Activated CD8-positive, alpha-beta memory T cell treated with anti-CD3 and anti-CD28 coated beads, Interleukin-2, amount 50 U/mL, for 48 hours (primary cell): Measurements from ENCODE around the gene LMBR1L.
"Not testable (repeated sequence)": the region's sequence is repeated elsewhere in the genome, so short reads cannot be mapped to it uniquely, and the experiment has no call there.

Source experiments
- DNase-seq: peaks from one replicate; pipeline ENCODE4 v3.0.0-alpha.2; 2020

The LMBR1L gene

GRCh38 chr12:49084438-49084837 lies 26.2 kb downstream of the LMBR1L start:
- DNase-seq, result no peak

- DNase-seq, result no peak
These were observed 30.9 kb downstream of the LMBR1L start for GRCh38 chr12:49079793-49080192.

GRCh38 chr12:49070971-49071370 lies 39.7 kb downstream of the LMBR1L start:
- no peak for DNase-seq

GRCh38 chr12:49069507-49070346 lies 40.9 kb downstream of the LMBR1L start, which contains the start of gene RHEBL1:
Gene RHEBL1 (minus strand): TSS chr12:49069979. CDS start chr12:49069785, 194 bp downstream.
- peak; percentile 99 for DNase-seq

GRCh38 chr12:49068879-49069506 lies 41.7 kb downstream of the LMBR1L start:
- peak; percentile 61 for DNase-seq

- DNase-seq, result no peak
These were observed 44.5 kb downstream of the LMBR1L start for GRCh38 chr12:49066120-49066519.

- no peak for DNase-seq
These were observed 45.9 kb downstream of the LMBR1L start for GRCh38 chr12:49064767-49065152.

- DNase-seq, result not testable (repeated sequence)
These were observed 48.7 kb downstream of the LMBR1L start for GRCh38 chr12:49061916-49062315.

GRCh38 chr12:49061157-49061650 lies 49.4 kb downstream of the LMBR1L start:
- DNase-seq, result no peak

- peak; percentile 92 for DNase-seq
These were observed 50.1 kb downstream of the LMBR1L start, which contains the start of gene KMT2D for GRCh38 chr12:49060237-49061156. Gene KMT2D (minus strand): TSS chr12:49060794. CDS start chr12:49055324, 5,470 bp downstream.

GRCh38 chr12:49059299-49060171 lies 51.1 kb downstream of the LMBR1L start:
- peak; percentile 69 for DNase-seq

- no peak for DNase-seq
These were observed 51.7 kb downstream of the LMBR1L start for GRCh38 chr12:49059045-49059298.

- DNase-seq, result no peak
These were observed 52.1 kb downstream of the LMBR1L start for GRCh38 chr12:49058366-49059044.

- DNase-seq, result no peak
These were observed 52.8 kb downstream of the LMBR1L start for GRCh38 chr12:49057888-49058287.

GRCh38 chr12:49055978-49056754 lies 54.5 kb downstream of the LMBR1L start:
- DNase-seq, result peak; percentile 66

GRCh38 chr12:49055092-49055491 lies 55.6 kb downstream of the LMBR1L start:
- DNase-seq, result no peak

- no peak for DNase-seq
These were observed 56.1 kb downstream of the LMBR1L start for GRCh38 chr12:49054524-49054923.

GRCh38 chr12:49054096-49054495 lies 56.6 kb downstream of the LMBR1L start:
- no peak for DNase-seq

- DNase-seq, result no peak
These were observed 58.0 kb downstream of the LMBR1L start for GRCh38 chr12:49052451-49053208.
